NCI-H2196 treated with DMSO at 0.1 percent for 48 hours (cell line): ENCODE measurements around the gene GRIN3B.
"Not testable (repeated sequence)": the region's sequence is repeated elsewhere in the genome, so short reads cannot be mapped to it uniquely, and the experiment has no call there.

ENCODE experiments used
- DNase-seq: peaks from one replicate; lab custom pipeline; 2025; ENCODE audit not compliant: unreplicated experiment; lab: John Stamatoyannopoulos, UW

Gene GRIN3B

GRCh38 chr19:1018932-1019615, 18.9 kb downstream of the GRIN3B start:
- DNase-seq, result no peak

- no peak for DNase-seq
Measured at GRCh38 chr19:1019616-1019961, 19.4 kb downstream of the GRIN3B start.

DNA sequence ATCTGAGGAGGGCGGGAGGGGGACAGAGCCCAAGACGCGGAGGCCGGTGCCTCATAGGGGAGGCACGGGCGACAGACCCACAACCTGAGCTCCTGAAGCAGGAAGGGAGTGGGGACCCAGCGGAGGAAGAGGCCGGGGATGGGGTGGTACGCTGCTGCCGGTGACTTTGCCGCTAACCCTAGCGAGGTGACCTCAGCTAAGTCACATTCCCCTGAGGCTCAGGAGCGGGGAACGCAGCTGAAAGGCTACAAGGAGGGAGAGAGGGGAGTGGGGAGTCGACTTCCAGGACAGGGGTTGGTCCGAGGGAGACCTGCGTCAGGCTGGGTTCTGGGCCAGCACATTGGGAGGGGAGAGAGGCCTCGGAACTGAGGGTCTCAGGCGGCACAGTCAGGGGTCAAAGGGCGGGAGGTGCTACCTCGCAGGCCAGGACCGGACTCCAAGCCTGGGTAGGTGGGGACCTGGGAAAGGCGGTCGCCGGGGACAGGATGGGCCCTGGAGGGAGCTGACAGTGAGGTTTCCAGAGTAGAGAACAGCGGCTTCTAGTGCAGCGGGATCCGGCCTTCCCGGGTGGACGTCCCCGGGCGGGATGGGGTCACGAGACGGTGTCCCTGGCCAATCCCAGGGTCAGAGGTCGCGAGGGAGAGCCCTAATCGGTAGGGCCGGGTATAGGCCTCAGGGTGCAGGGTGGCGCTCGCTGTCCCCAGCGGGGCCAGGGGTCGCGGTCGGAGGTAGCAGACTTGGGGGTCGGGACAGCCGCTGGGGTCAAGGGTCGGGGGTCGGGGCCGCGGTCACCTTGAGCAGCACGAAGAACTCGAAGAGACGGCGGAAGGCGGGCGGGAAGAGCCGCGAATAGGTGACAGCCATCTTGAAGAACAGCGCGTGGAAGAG, 20.0 kb downstream of the GRIN3B start:
- no peak for DNase-seq

DNA sequence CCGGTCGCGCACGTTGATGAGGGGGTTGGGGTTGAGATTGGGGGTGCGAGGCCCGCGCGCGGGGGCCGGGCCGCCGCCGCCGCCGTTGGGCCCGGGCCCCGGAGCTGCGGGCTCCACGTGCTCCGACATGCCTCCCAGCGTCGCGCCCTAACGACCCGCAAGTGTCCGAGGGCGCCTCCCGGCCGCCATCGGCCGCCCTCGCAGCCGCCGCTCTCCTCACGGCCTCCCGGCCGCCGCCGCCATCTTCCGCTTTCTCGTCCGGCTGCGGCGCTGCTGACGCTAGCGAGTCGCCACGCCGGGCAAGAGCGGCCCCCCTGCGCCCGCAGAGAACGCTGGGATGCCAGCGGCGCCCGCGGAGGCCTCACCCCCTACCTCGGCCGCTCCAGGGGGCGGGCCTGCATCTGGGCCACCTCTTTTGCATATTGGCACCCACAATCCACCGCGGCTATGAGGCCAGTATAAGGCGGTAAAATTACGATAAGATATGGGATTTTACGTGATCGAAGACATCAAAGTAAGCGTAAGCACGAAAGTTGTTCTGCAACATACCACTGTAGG, 20.7 kb downstream of the GRIN3B start, which contains the start of gene TMEM259:
TMEM259 (minus strand) TSS at position 256 of the 558 bp plus-strand sequence; CDS start at position 129, 127 bp downstream.
- DNase-seq, result peak; percentile 89

DNA sequence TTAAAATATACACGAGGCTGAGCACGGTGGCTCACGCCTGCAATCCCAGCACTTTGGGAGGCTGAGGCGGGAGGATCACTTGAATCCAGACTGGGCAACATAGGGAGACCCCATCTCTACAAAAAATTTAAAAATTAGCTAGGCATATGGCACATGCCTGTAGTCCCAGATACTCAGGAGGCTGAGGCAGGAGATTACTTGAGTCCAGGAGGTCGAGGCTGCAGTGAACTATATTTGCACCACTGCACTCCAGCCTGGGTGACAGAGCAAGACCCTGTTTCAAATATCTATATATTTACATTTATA, 23.6 kb downstream of the GRIN3B start:
- not testable (repeated sequence) for DNase-seq

DNA sequence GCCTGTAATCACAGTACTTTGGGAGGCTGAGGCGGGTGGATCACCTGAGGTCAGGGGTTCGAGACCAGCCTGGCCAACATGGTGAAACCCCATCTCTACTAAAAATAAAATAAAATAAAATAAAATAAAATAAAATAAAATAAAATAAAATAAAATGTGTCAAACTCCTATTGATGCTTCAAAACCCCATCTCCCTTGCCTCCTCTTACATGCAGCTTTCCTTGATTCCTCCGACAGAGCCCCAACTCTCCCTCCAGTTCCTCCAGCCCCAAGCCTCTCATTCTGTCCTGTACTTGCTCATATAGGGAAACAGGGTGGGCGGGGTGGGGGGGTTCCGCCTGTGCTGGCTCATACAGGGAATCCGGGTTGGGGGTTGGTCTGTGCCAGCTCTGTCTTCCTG, 24.9 kb downstream of the GRIN3B start:
- not testable (repeated sequence) for DNase-seq

GRCh38 chr19:1025960-1026782, 26.0 kb downstream of the GRIN3B start, which contains the start of gene CNN2:
Gene CNN2, plus strand, starts transcription at chr19:1026608. Its CDS starts 54 bp downstream, at chr19:1026662.
- DNase-seq, result peak; percentile 23

GRCh38 chr19:1026783-1027649, 26.8 kb downstream of the GRIN3B start:
- DNase-seq, result no peak

- no peak for DNase-seq
Measured at GRCh38 chr19:1027650-1028061, 27.4 kb downstream of the GRIN3B start.

DNA sequence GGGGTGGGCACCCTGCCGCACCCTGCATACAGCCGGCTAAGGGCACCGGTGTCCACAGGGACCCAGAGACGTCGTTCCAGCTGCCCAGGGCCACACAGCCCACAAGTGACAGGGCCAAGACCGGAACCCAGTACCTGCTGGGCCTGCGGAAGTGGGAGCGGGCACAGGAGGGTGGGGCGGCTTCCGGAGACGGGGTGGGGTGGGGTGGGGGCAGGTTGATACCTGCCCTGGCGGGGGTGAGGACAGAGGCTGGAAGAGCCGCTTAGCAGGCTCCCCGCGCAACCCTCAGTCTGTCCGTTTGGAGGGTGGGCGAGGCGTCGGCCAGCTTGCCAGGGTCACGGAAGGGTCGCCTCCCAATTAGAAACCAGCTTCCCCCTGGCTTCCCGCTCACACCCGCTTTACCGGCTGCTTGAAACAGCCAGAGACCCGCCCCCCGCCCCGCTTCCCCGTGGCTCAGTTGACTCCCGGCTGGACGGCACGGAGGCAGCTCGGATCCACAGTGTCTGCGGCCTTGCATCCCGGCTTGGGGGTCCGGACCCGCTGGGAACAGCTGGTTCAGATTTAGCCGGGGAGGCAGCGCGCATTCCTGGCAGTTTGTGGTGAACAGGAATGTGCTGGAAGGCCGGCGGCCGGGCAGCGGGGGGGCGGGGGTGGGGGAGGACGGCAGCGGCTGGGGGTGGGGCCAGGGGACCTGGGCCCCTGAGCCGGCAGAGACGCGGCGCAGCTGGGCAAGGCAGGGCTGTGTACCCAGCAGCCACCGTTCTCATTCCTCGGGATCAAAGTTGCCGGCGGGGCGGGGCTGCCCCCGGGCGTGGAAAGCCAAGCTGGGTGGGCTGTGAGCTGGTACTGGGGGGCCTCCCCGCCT, 28.1 kb downstream of the GRIN3B start:
- DNase-seq, result no peak

DNA sequence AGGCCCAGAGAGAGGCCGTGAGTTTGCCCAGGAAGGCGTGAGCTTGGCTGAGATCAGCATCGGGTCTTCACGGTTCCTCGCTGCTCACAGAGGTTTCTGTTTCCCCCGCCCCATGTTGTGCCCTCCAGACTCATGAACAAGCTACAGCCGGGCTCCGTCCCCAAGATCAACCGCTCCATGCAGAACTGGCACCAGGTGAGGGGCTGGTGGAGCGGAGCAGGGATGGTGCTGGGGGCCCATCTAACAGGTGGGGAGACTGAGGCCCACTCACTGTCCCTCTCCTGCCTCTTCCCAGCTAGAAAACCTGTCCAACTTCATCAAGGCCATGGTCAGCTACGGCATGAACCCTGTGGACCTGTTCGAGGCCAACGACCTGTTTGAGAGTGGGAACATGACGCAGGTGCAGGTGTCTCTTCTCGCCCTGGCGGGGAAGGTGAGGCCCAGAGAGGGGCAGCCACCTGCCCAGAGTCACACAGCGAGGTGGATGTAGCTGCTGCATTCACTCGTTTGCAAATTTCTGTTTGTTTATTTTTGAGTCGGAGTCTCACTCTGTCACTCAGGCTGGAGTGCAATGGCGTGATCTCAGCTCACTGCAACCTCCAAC, 32.1 kb downstream of the GRIN3B start:
- DNase-seq, result no peak

DNA sequence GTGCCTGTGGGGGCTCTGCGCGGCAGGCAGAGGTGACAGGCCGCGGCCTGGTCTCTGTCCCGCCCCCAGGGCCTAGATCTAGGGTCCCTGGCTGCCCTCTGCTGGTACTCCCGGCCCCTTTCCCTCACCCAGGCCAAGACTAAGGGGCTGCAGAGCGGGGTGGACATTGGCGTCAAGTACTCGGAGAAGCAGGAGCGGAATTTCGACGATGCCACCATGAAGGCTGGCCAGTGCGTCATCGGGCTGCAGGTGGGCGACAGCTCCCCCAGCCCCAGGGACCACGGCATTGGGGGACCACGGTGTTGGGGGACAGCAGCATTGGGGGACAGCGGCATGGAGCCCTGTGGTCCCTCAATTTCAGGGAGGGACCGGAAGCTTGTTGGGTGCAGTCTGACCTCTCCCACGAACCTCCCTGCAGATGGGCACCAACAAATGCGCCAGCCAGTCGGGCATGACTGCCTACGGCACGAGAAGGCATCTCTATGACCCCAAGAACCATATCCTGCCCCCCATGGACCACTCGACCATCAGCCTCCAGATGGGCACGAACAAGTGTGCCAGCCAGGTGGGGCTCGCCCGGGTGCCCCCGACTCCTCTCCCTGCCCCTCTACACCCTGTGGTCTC, 35.9 kb downstream of the GRIN3B start:
- no peak for DNase-seq

DNA sequence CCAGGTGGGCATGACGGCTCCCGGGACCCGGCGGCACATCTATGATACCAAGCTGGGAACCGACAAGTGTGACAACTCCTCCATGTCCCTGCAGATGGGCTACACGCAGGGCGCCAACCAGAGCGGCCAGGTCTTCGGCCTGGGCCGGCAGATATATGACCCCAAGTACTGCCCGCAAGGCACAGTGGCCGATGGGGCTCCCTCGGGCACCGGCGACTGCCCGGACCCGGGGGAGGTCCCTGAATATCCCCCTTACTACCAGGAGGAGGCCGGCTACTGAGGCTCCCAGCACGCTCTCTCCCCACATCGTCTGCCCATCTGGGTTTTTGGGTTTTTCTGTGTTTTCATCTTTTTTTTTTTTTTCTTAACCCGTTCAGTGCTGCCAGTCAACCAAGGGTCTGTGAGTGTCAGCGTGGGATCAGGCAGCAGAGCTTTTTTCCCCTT, 37.4 kb downstream of the GRIN3B start:
- DNase-seq, result no peak

DNA sequence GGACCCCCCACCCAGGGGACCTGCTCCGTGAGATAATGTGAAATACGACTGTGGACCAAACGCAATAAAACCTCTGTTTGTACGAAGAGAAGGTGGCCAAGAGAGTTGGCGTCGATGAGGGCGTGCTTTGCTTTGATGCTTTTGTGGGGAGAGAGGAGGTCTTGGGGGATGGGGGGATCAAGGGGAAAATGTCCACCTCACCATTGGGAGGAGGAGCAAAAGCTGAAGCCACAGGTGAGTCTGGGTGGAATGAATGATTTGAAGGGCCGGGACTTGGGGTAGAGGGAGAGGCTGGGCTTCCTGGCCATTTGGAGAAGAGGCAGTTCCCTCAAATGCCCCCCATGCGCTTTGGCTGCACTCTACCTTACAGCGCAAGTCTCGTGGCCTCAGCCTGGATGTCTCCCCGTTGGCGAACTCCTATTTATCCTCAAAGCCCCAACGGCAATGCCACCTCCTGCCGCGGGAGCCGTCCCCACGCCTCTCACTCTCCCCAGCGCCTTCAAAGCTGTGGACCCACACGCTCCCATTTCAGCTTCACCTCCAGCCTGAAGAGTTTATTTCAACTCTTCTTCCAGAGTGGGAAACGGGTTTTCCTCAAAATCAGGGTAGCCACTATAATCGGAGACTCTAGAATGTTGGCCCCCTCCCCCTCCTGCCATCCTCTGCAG, 38.9 kb downstream of the GRIN3B start:
- no peak for DNase-seq

DNA sequence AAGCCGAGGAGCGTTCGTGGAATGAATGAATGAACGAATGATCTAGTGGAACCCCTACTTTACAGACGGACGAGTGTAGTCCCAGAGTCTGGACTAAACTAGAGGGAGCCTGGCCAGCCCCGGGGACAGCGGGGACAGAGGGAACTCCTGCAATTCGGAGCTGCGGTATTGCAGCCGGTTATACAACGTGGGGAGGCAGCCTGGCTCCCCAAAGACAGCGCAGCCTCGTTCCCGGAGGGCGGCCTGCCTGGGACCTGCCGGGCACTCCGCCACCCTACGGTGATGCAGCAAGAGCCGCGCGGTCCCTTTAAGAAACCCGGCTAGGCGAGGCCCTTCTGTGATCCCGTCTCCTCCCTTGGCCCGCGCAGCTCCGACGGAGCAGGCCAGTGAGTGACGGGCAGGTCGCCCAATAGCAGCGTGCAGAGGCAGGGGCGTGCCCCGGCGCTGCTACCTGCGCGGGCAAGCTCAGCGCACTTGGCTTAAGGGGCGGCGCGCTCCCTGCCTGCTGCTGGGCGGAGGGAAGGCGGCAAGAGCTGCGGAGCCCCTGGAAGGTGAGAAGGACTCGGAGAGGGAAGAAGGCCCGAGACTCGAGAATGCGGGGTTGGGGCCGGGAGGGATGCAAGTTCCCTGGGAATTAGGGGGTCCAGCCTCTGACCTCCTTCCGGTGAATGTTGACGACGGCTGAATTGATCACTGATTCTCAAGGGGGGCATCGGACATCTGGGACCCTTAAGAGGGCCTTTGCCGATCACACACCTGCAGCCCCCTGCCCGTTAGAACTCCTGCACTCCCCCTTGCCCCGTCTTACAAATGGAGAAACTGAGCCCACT, 39.6 kb downstream of the GRIN3B start, which contains the start of gene ABCA7:
ABCA7 (plus strand) TSS at position 462 of the 830 bp plus-strand sequence. CDS start 1,255 bp downstream, outside the sequence.
- peak; percentile 95 for DNase-seq

DNA sequence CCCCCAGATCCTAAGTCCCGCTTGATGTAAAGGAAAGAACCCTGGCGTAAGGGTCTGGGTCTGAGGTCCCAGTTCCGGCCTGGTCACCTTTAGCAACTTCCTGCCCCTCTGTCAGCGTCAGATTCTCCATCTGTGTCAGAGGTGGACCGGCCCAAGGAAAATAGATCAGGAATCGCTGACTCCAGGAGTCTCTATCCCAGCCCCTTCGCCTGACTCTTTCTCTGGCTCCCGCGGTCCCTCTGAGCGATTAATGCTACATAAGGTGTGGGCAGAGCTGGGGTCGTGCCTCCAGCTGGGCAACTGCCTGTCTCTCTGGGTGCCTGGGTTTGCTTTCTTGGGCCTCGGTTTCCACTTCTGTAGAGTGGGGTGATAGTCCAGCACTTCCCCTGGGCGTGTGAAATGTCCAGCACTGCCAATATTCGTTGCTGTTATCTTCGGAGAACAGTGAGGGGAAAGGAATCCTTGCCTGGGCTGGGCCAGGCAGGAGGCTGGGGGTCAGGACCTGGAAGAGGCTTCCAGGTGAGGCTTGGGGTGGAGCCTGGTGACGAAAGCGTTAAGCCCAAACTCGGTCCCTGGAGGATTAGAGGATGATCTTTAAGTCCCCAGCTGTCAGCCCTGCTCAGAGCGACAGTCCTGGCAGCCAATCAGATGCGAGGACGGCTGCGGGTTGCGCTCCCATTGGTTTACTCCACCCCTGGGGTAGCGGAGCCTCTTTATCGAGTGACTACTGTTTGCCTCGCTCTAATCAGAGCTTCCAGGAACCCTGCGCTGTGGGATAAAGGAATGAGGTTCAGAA, 40.5 kb downstream of the GRIN3B start:
- DNase-seq, result peak; percentile 81
